Liver (tissue), 9 donors: Measurements from ENCODE around the gene RSKR. TPM values are rescaled to one million over a fixed set of nuclear protein-coding genes. Genes with fewer than 3 reads are reported as not detected.
"Not testable (repeated sequence)": the region's sequence is repeated elsewhere in the genome, so short reads cannot be mapped to it uniquely, and the experiment has no call there.

ENCODE experiments used
- DNase-seq: peaks from one replicate; pipeline ENCODE4 v3.0.0-alpha.2; 2017; ENCODE audit warnings: low spot score
- H3K27ac ChIP-seq, 2 donors: one replicate each; pipeline ENCODE4 v1.7.0; 2013; ENCODE audit warnings: inconsistent platforms in 2 of 2, low read length in 2 of 2, control low read depth in 1 of 2, low read depth in 1 of 2, mild to moderate bottlenecking in 1 of 2
- H3K27me3 ChIP-seq, 4 donors: one replicate each; pipeline versions ENCODE4 v1.6.1 to v1.7.0; 2013; ENCODE audit warnings: low read length in 3 of 4, inconsistent platforms in 1 of 4, mild to moderate bottlenecking in 1 of 4, moderate library complexity in 1 of 4; ENCODE audit not compliant: control insufficient read depth in 4 of 4, insufficient read depth in 4 of 4
- H3K36me3 ChIP-seq, 4 donors: one replicate each; pipeline versions ENCODE4 v1.6.1 to v1.7.0; 2013; ENCODE audit warnings: low read length in 3 of 4, mild to moderate bottlenecking in 3 of 4, low read depth in 1 of 4, moderate library complexity in 1 of 4; ENCODE audit not compliant: control insufficient read depth in 4 of 4, insufficient read depth in 3 of 4
- H3K4me1 ChIP-seq, 4 donors: one replicate each; pipeline versions ENCODE4 v1.6.1 to v1.7.0; 2013; ENCODE audit warnings: low read length in 3 of 4, mild to moderate bottlenecking in 3 of 4, moderate library complexity in 1 of 4; ENCODE audit not compliant: control insufficient read depth in 4 of 4, insufficient read depth in 4 of 4
- H3K4me3 ChIP-seq, 3 donors: one replicate each; pipeline versions ENCODE4 v1.6.1 to v1.7.0; 2013; ENCODE audit warnings: low read length in 3 of 3, control low read depth in 1 of 3, low read depth in 1 of 3, mild to moderate bottlenecking in 1 of 3
- H3K9ac ChIP-seq, 2 donors: one replicate each; pipeline ENCODE4 v1.7.0; 2013; ENCODE audit warnings: low read length in 2 of 2, mild to moderate bottlenecking in 2 of 2, moderate library complexity in 2 of 2, control low read depth in 1 of 2, low read depth in 1 of 2
- H3K9me3 ChIP-seq, 4 donors: one replicate each; pipeline versions ENCODE4 v1.6.1 to v1.7.0; 2013; ENCODE audit warnings: low read length in 3 of 4; ENCODE audit not compliant: control insufficient read depth in 4 of 4
- ATF3 ChIP-seq: IDR thresholded peaks from 2 replicates; pipeline ENCODE4 v1.6.1; 2016; ENCODE audit warnings: antibody characterized with exemption
- CTCF ChIP-seq: fragments of 150-350 bp; IDR thresholded peaks from 2 replicates; pipeline ENCODE4 v1.5.1; 2017; ENCODE audit warnings: improper control_type of control experiment, low read depth, low read length; ENCODE audit not compliant: missing input control
- EGR1 ChIP-seq, 2 donors: IDR thresholded peaks; 2 replicates each; pipeline ENCODE4 v1.6.1; 2016 to 2018; ENCODE audit warnings: antibody characterized with exemption in 2 of 2, low read depth in 2 of 2
- FOXA1 ChIP-seq: IDR thresholded peaks from 2 replicates; pipeline ENCODE4 v1.6.1; 2016; ENCODE audit warnings: antibody characterized with exemption
- FOXA2 ChIP-seq: IDR thresholded peaks from 2 replicates; pipeline ENCODE4 v1.6.1; 2016; ENCODE audit warnings: antibody characterized with exemption
- GABPA ChIP-seq, 2 donors: IDR thresholded peaks in 1 of 2; conservative IDR thresholded peaks in 1 of 2; 2 replicates each; pipeline ENCODE4 v1.6.1; 2016; ENCODE audit warnings: antibody characterized with exemption in 2 of 2, mild to moderate bottlenecking in 1 of 2, moderate library complexity in 1 of 2
- HNF4A ChIP-seq, 2 donors: conservative IDR thresholded peaks; 2 replicates each; pipeline ENCODE4 v1.6.1; 2016; ENCODE audit warnings: antibody characterized with exemption in 2 of 2, mild to moderate bottlenecking in 2 of 2
- HNF4G ChIP-seq: IDR thresholded peaks from 2 replicates; pipeline ENCODE4 v1.6.1; 2016; ENCODE audit warnings: antibody characterized with exemption
- JUND ChIP-seq, 2 donors: IDR thresholded peaks; 2 replicates each; pipeline ENCODE4 v1.6.1; 2016; ENCODE audit warnings: antibody characterized with exemption in 2 of 2
- MAX ChIP-seq: IDR thresholded peaks from 2 replicates; pipeline ENCODE4 v1.6.1; 2016; ENCODE audit warnings: antibody characterized with exemption
- NR2F2 ChIP-seq: IDR thresholded peaks from 2 replicates; pipeline ENCODE4 v1.6.1; 2016; ENCODE audit warnings: antibody characterized with exemption
- RAD21 ChIP-seq, 2 donors: IDR thresholded peaks; 2 replicates each; pipeline ENCODE4 v1.6.1; 2016; ENCODE audit warnings: antibody characterized with exemption in 2 of 2, mild to moderate bottlenecking in 2 of 2
- REST ChIP-seq: IDR thresholded peaks from 2 replicates; pipeline ENCODE4 v1.6.1; 2016; ENCODE audit warnings: antibody characterized with exemption, mild to moderate bottlenecking
- RXRA ChIP-seq, 2 donors: IDR thresholded peaks; 2 replicates each; pipeline ENCODE4 v1.6.1; 2017 to 2018; ENCODE audit warnings: antibody characterized with exemption in 2 of 2, mild to moderate bottlenecking in 1 of 2
- SP1 ChIP-seq: IDR thresholded peaks from 2 replicates; pipeline ENCODE4 v1.6.1; 2018; ENCODE audit warnings: antibody characterized with exemption, mild to moderate bottlenecking
- TAF1 ChIP-seq: conservative IDR thresholded peaks from 2 replicates; pipeline ENCODE4 v1.6.1; 2016; ENCODE audit warnings: antibody characterized with exemption, mild to moderate bottlenecking
- YY1 ChIP-seq: IDR thresholded peaks from 2 replicates; pipeline ENCODE4 v1.6.1; 2016; ENCODE audit warnings: antibody characterized with exemption, mild to moderate bottlenecking
- WGBS: extraction: QIAGEN DNeasy Blood & Tissue Kit; methylation state at CpG from one replicate; pipeline ENCODE4 v1.1.7; 2013; 5-methylcytosine and 5-hydroxymethylcytosine counted together
- polyA plus RNA-seq, 2 donors: library from polyadenylated mRNA; stranded (reverse) in 1 of 2; unstranded in 1 of 2; fragments of 200-250 nt in 1 of 2; fragments of >200 nt in 1 of 2; fragmentation: Nextera tagmentation in 1 of 2; extraction: Ambion mirVana in 1 of 2; gene quantifications; one replicate each; pipeline versions ENCODE4 v1.2.1 to v1.2.3, GENCODE V29; 2013 to 2015
- total RNA-seq, 2 donors: library from RNA; depleted of rRNA; stranded (reverse); fragments of >200 nt; gene quantifications; one replicate each; pipeline ENCODE4 v1.2.3, GENCODE V29; 2014
- donor health status: healthy.
- donor health status: healthy.
- donor health status: healthy.
- donor health status: healthy.
- donor health status: healthy.

Gene RSKR
- total and polyA plus RNA-seq, 4 donors, result 0.63 to 14.5 (median 1.2) TPM

GRCh38 chr17:28604031-28604430 lies 10.0 kb downstream of the RSKR start:
- H3K27me3 ChIP-seq, H3K9me3 ChIP-seq, DNase-seq, H3K9ac ChIP-seq, H3K27ac ChIP-seq, H3K4me1 ChIP-seq, H3K36me3 ChIP-seq, H3K4me3 ChIP-seq: not testable (repeated sequence)
- 96% methylated on average over 31 of the region's 31 CpGs for WGBS

GRCh38 chr17:28599311-28600184 lies 14.4 kb downstream of the RSKR start:
- H3K9me3 ChIP-seq, result no peaks in the 10 kb centered on the region
- H3K27me3 ChIP-seq, result no peaks in the 10 kb centered on the region
- H3K9ac ChIP-seq, result peak overlapping the region; percentile 83 to 88
- no peaks in the 10 kb centered on the region for H3K36me3 ChIP-seq
- peaks cover 6 to 25% (median 17%) of the 10 kb centered on the region in 4 donors for H3K4me1 ChIP-seq
- H3K4me3 ChIP-seq, result peak overlapping the region; percentile 61 to 85 (median 76)
- 10% methylated on average over 40 of the region's 40 CpGs for WGBS
- TF ChIP-seq SP1 (no peak), FOXA2 (no peak), EGR1 (IDR thresholded peaks at IDR 0.05; ENCODE audit: low read depth in 2 of 2) (no peak), TAF1 (peak; percentile 57), HNF4A (conservative IDR thresholded peaks at IDR 0.05) (no peak), JUND (IDR thresholded peaks at IDR 0.05) (no peak), FOXA1 (no peak), GABPA (IDR thresholded peaks at IDR 0.05 in 1 of 2, conservative IDR thresholded peaks at IDR 0.05 in 1 of 2) (peak in 1 of 2 donors; percentile 1), RAD21 (IDR thresholded peaks at IDR 0.05) (peak in 1 of 2 donors; percentile 4), REST (no peak), RXRA (IDR thresholded peaks at IDR 0.05) (no peak), MAX (no peak), ATF3 (no peak), CTCF (no peak), NR2F2 (no peak), YY1 (peak; percentile 27), HNF4G (no peak)
- DNase-seq, result peak; percentile 64
- H3K27ac ChIP-seq, result peak overlapping the region; percentile 94 to 97
